SK-N-SH treated with all-trans-retinoic acid at 6 μM for 48 hours (cell line): ENCODE results near the gene ATF6.

Experiments used
- ARNTL ChIP-seq: fragments of 450-650 bp; formaldehyde crosslinking; IDR thresholded peaks from 2 replicates; pipeline ENCODE4 v1.5.0; 2020; ENCODE audit warnings: low read depth, mild to moderate bottlenecking, moderate library complexity, borderline replicate concordance
- CREB5 ChIP-seq: fragments of 250-450 bp; sonication (Bioruptor Pico); IDR thresholded peaks from 2 replicates; pipeline ENCODE4 v1.5.1; 2020; ENCODE audit warnings: low read depth, mild to moderate bottlenecking, moderate library complexity
- CSDC2 ChIP-seq: fragments of 250-450 bp; sonication (Bioruptor Pico); IDR thresholded peaks from 2 replicates; pipeline ENCODE4 v1.5.0; 2020; ENCODE audit warnings: mild to moderate bottlenecking, moderate library complexity
- GLIS3 ChIP-seq: fragments of 250-450 bp; sonication (Bioruptor Pico); IDR thresholded peaks from 2 replicates; pipeline ENCODE4 v1.5.0; 2020; ENCODE audit warnings: mild to moderate bottlenecking, moderate library complexity
- PATZ1 ChIP-seq: fragments of 250-450 bp; sonication (Bioruptor Pico); IDR thresholded peaks from 2 replicates; pipeline ENCODE4 v1.8.0; 2020; ENCODE audit warnings: mild to moderate bottlenecking, moderate library complexity, borderline replicate concordance
- PPARA ChIP-seq: fragments of 250-450 bp; sonication (Bioruptor Pico); IDR thresholded peaks from 2 replicates; pipeline ENCODE4 v1.5.0; 2020; ENCODE audit warnings: mild to moderate bottlenecking, borderline replicate concordance
- TCF4 ChIP-seq: fragments of 250-450 bp; sonication (Bioruptor Pico); IDR thresholded peaks from 2 replicates; pipeline ENCODE4 v1.8.0; 2021; ENCODE audit warnings: mild to moderate bottlenecking, moderate library complexity, borderline replicate concordance
- ZC3H10 ChIP-seq: fragments of 250-450 bp; sonication (Bioruptor Pico); IDR thresholded peaks from 2 replicates; pipeline ENCODE4 v1.5.1; 2021; ENCODE audit warnings: mild to moderate bottlenecking, moderate library complexity

GRCh38 chr1:161718559-161719324, 47.4 kb upstream of the ATF6 start:
- no peak for TF ChIP-seq CREB5 (CRISPR knock-in tag)
- no peak for TF ChIP-seq PPARA (CRISPR knock-in tag)
- TF ChIP-seq TCF4, result no peak
- no peak for TF ChIP-seq GLIS3 (CRISPR knock-in tag)
- no peak for TF ChIP-seq PATZ1
- TF ChIP-seq ARNTL (CRISPR knock-in tag), result no peak
- TF ChIP-seq CSDC2 (CRISPR knock-in tag), result no peak
- no peak for TF ChIP-seq ZC3H10 (CRISPR knock-in tag)
